Activated naive CD4-positive, alpha-beta T cell treated with anti-CD3 and anti-CD28 coated beads, Interleukin-2, amount 50 U/mL, for 72 hours (primary cell): ENCODE data around the gene PEF1. TPM values are rescaled to one million over a fixed set of nuclear protein-coding genes. Genes with fewer than 3 reads are reported as not detected.
A peak's percentile ranks its signal among the peaks of the same experiment; 100 is the strongest.

Experiments
- ATAC-seq, 2 donors: fragments of 150-1000 bp; cut with Tn5 transposase; 2 replicates each; pipeline ENCODE4 v1.10.0; 2021; ENCODE audit warnings: mild to moderate bottlenecking in 2 of 2, moderate library complexity in 2 of 2
- DNase-seq, 2 donors: peaks; one replicate each; pipeline ENCODE4 v3.0.0; 2021 to 2022; ENCODE audit warnings: low spot score in 2 of 2
- H3K27ac Mint-ChIP-seq, 2 donors: one replicate each; pipeline ENCODE4 v1.8.0; 2022; ENCODE audit warnings: mild to moderate bottlenecking in 2 of 2, mixed read lengths in 2 of 2
- H3K36me3 Mint-ChIP-seq, 2 donors: one replicate each; pipeline ENCODE4 v1.8.0; 2022; ENCODE audit warnings: mixed read lengths in 2 of 2
- H3K9me3 Mint-ChIP-seq, 2 donors: one replicate each; pipeline ENCODE4 v1.8.0; 2022; ENCODE audit warnings: mixed read lengths in 2 of 2
- total RNA-seq, 2 donors: library from RNA; stranded (reverse); gene quantifications; one replicate each; pipeline ENCODE4 v1.2.3, GENCODE V29; 2022

Gene PEF1
- 10 to 100 TPM; 55.4 to 55.8 TPM for total RNA-seq

GRCh38 chr1:31644560-31645273 lies at the start of gene PEF1:
Gene PEF1, minus strand, starts transcription at chr1:31644876. Its CDS starts 12 bp downstream, at chr1:31644864.
- Mint-ChIP-seq H3K9me3 (no peaks in the 10 kb centered on the region), H3K27ac (peak within 1 kb of the TSS; percentile 98 to 100), H3K36me3 (peaks cover 0 to 19% of the 10 kb centered on the region in 2 donors)
- peak; percentile 99 for DNase-seq
- peak; percentile 94 for ATAC-seq

DNA sequence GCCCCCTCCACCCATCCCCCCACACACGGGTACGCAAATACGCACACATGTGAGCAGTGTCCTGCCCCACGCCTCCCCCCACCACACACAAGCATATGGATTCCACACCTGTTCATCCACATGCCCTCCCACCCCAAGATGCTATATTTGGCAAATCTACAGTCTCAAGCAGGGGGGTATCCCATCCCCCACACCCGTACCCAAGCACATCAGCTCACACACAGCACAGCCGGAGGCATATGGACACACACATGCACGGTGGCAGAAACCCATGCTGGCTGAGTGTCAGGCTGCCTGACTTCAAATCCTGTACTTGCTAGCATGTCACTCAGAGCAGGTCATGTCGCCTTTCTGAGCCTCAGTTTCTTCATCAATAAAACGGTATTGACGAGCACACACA lies 48.6 kb upstream of the PEF1 start:
- H3K9me3 Mint-ChIP-seq: no peaks in the 10 kb centered on the region
- DNase-seq: no peak

DNA sequence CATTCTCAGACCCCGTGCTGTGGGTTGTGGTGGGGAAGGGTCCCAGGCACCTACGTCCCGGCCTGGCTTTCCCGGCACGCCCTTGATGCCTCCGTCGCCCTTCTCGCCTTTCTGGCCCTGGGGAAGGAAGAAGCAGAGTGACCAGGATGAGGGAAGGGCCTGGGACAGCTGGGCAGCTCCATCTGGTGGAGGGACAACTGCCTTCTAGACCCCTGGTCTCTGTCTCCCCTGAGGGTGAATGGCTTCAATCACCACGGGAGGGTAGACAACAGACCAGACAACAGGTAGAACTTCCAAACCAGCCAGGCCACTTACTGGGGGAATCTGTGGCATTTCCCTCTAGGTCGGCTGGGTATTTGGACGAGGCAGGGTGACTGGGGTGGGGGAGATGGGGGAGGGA lies 47.3 kb upstream of the PEF1 start:
- no peak for ATAC-seq

More for the DNA sequence above, 48.6 kb upstream of the PEF1 start:
- Mint-ChIP-seq H3K27ac (no peak overlapping the region), H3K36me3 (no peaks in the 10 kb centered on the region)
- ATAC-seq: no peak

GRCh38 chr1:31691446-31691845 lies 46.8 kb upstream of the PEF1 start:
- Mint-ChIP-seq H3K27ac (no peak overlapping the region), H3K9me3 (no peaks in the 10 kb centered on the region), H3K36me3 (no peaks in the 10 kb centered on the region)
- DNase-seq (no peak), ATAC-seq (no peak)

More for the DNA sequence above, 47.3 kb upstream of the PEF1 start:
- Mint-ChIP-seq H3K36me3 (no peaks in the 10 kb centered on the region), H3K9me3 (no peaks in the 10 kb centered on the region), H3K27ac (no peak overlapping the region)
- no peak for DNase-seq

DNA sequence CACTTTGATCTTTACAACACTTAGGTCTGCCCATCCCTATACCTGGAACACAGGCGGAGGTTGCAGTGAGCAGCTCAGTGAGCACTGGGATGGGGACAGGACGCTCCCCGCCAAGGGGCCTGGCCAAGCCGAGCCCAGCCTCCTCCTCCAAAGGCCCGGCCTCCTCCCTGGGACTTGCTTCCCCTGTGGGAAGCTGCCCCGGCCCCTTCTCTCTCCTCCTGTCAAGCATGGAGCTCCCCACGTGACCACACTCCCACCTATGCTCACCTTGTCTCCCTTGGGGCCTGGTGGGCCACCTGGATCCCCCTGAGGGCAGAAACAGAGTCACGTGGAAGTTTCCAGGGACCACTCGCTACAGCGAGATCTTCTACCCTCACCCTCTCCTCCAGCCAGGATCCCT lies 46.2 kb upstream of the PEF1 start:
- no peaks in the 10 kb centered on the region for H3K9me3 Mint-ChIP-seq
- DNase-seq: no peak
- H3K27ac Mint-ChIP-seq: peak overlapping the region in 1 of 2 donors; percentile 65
- no peaks in the 10 kb centered on the region for H3K36me3 Mint-ChIP-seq
- ATAC-seq: no peak

GRCh38 chr1:31689854-31690253 lies 45.2 kb upstream of the PEF1 start:
- H3K36me3 Mint-ChIP-seq: no peaks in the 10 kb centered on the region
- DNase-seq: no peak
- no peak for ATAC-seq
- H3K9me3 Mint-ChIP-seq: no peaks in the 10 kb centered on the region
- no peak overlapping the region for H3K27ac Mint-ChIP-seq

- Mint-ChIP-seq H3K9me3 (no peaks in the 10 kb centered on the region), H3K27ac (no peak overlapping the region), H3K36me3 (no peaks in the 10 kb centered on the region)
- ATAC-seq: no peak
- DNase-seq: no peak
These were observed 44.7 kb upstream of the PEF1 start for GRCh38 chr1:31689379-31689778.

DNA sequence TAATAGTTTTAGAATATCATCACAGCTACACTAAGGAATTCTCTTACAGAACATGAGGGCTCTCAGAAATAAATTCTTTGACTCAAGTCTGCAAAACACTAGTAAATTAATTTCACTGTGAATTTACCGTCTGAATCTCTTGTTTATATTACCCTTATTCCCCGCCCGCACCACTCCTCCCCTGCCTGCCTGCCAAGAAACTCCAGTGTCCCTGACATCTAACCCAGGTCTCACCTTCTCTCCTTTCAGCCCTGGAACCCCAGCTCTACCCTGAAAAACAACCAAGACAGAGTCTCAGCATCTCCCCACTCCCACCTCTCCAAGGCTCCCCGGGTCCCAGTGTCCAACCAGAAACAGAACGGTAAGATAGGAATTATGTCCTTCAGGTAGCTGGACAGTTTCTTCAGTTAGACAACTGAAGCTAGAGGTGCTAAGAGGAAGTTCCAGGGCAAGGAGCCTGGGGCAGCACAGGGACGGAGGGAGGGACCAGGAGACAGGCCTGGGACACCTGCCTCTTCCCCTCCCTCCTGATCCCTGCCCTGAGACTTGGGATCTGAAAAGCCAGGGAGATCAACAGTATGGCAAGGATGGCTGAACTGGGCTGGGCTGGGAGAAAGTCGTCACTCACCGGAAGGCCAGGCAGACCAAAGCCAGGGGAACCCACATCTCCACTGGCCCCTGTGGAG lies 43.7 kb upstream of the PEF1 start:
- H3K9me3 Mint-ChIP-seq: no peaks in the 10 kb centered on the region
- no peak overlapping the region for H3K27ac Mint-ChIP-seq
- H3K36me3 Mint-ChIP-seq: no peaks in the 10 kb centered on the region
- DNase-seq (no peak), ATAC-seq (no peak)

GRCh38 chr1:31687601-31688000 lies 42.9 kb upstream of the PEF1 start:
- Mint-ChIP-seq H3K9me3 (no peaks in the 10 kb centered on the region), H3K27ac (no peak overlapping the region), H3K36me3 (no peaks in the 10 kb centered on the region)
- ATAC-seq: no peak
- no peak for DNase-seq

DNA sequence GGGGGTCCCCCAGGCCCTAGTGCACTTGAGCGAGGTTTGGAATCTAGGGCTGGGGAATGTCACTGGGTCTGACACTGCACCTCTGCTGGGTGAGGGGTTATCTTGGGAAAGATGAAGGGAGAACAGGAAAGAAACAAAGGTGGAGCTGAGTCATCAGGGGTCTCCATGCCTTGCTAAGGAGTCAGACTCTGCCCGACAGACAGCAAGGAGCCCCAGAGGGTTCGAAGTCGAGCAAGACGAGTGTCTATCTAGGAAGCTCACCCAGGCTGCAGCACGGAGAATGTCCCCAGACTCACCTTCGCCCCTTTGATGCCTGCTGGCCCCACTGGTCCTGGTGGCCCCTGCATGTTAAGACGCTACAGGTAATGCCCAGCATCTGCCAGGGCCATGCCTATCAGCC lies 41.1 kb upstream of the PEF1 start:
- DNase-seq (no peak), ATAC-seq (no peak)
- Mint-ChIP-seq H3K36me3 (no peaks in the 10 kb centered on the region), H3K9me3 (no peaks in the 10 kb centered on the region), H3K27ac (no peak overlapping the region)

DNA sequence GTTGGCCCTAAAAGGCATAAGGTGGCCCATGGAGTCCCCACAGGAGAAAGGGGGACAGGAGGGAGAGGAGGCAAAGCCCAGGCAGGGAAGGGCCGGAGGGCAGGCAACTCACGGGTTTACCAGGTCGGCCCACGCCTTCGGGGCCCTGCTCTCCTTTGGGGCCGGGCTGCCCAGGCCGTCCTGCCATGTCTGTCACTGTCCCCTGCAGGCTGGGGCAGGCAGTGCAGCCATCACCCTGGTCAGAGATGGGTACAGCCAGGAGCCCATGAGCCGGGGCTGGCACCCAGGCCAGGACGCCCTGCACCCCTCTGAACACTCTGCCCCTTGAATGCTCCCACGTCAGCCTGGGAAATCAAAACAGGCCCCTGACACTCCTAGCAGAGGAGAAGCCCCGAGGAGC lies 39.3 kb upstream of the PEF1 start:
- H3K36me3 Mint-ChIP-seq: no peaks in the 10 kb centered on the region
- no peaks in the 10 kb centered on the region for H3K9me3 Mint-ChIP-seq
- H3K27ac Mint-ChIP-seq: no peak overlapping the region
- ATAC-seq (peak in 1 of 2 donors; percentile 68), DNase-seq (no peak)

DNA sequence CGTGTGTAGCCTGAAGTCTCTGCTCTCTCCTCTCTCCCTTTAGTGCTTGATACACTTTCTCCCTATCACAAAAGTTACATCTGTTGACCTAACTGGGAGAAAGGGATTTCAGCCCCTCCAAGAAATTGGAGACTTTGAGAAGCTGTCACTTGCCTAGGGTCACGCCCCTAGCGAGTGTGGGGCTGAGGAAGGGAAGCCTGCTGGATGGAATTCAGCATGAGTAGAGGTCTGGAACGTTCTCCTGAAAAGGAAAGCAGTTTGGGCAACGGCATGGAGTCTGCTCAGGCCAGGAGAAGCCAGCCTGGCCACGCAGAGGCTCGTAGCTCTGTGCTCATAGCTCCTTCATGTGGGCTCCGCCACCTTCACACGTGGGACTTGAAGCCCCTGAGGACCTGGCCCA lies 36.7 kb upstream of the PEF1 start:
- DNase-seq (no peak), ATAC-seq (no peak)
- Mint-ChIP-seq H3K36me3 (no peaks in the 10 kb centered on the region), H3K27ac (no peak overlapping the region), H3K9me3 (no peaks in the 10 kb centered on the region)

- DNase-seq: no peak
- ATAC-seq: no peak
- H3K36me3 Mint-ChIP-seq: no peaks in the 10 kb centered on the region
- H3K9me3 Mint-ChIP-seq: no peaks in the 10 kb centered on the region
- H3K27ac Mint-ChIP-seq: no peak overlapping the region
These were observed 35.1 kb upstream of the PEF1 start for GRCh38 chr1:31679676-31680230.

DNA sequence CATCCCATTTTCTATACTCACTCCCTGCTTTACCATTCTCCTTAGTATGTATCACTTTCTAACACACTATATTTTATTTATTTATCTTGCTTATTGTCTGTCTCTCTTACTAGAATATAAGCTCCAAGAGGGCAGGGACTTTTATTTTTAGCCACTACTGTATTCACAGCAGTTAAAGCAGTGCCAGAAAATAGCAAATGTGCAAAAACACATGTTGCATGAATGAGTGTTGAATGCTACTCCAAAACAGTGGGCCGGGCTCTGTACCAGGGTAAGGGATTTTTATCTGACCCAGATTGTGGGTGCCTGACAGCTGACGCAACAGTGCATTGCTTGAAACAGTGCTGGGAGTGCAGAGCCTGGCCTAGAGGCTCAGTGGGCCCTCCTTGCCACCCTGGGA lies 34.4 kb upstream of the PEF1 start:
- ATAC-seq (no peak), DNase-seq (no peak)
- Mint-ChIP-seq H3K36me3 (no peaks in the 10 kb centered on the region), H3K27ac (no peak overlapping the region), H3K9me3 (no peaks in the 10 kb centered on the region)

- ATAC-seq (no peak), DNase-seq (no peak)
- Mint-ChIP-seq H3K36me3 (no peaks in the 10 kb centered on the region), H3K27ac (no peak overlapping the region), H3K9me3 (no peaks in the 10 kb centered on the region)
These were observed 34.0 kb upstream of the PEF1 start for GRCh38 chr1:31678681-31679080.

GRCh38 chr1:31677949-31678348 lies 33.3 kb upstream of the PEF1 start:
- Mint-ChIP-seq H3K9me3 (no peaks in the 10 kb centered on the region), H3K27ac (no peak overlapping the region), H3K36me3 (no peaks in the 10 kb centered on the region)
- no peak for DNase-seq
- no peak for ATAC-seq

GRCh38 chr1:31677401-31677800 lies 32.7 kb upstream of the PEF1 start:
- DNase-seq (no peak), ATAC-seq (no peak)
- H3K36me3 Mint-ChIP-seq: no peaks in the 10 kb centered on the region
- H3K27ac Mint-ChIP-seq: peak overlapping the region in 1 of 2 donors; percentile 61
- no peaks in the 10 kb centered on the region for H3K9me3 Mint-ChIP-seq

DNA sequence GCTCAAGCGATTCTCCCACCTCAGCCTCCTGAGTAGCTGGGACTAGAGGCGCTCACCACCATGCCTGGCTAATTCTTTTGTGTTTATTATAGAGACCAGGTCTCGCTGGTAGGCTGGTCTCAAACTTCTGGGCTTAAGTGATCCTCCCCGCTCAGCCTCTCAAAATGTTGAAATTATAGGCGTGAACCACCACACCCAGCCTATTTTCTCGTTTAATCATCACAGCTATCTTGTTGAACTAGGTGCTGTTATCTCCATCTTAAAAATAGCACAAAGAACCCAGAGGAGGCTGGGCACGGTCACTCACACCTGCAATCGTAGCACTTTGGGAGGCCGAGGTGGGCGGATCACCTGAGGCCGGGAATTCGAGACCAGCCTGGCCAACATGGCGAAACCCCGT lies 31.1 kb upstream of the PEF1 start:
- no peaks in the 10 kb centered on the region for H3K9me3 Mint-ChIP-seq
- ATAC-seq: no peak
- DNase-seq: no peak
- no peaks in the 10 kb centered on the region for H3K36me3 Mint-ChIP-seq
- peak overlapping the region in 1 of 2 donors; percentile 23 for H3K27ac Mint-ChIP-seq
